BJ (cell line): ENCODE results near the gene GPR157. TPM values are rescaled to one million over a fixed set of nuclear protein-coding genes. Genes with fewer than 3 reads are reported as not detected.

ENCODE experiments used
- CTCF ChIA-PET: fragments of 350-600 bp; formaldehyde crosslinking; extraction: SDS; loops from one replicate; lab custom pipeline; 2021; ENCODE audit warnings: antibody characterized with exemption, inconsistent platforms; lab: Yijun Ruan, JAX
- POLR2A ChIA-PET: fragments of 300-600 bp; sonication (Branson Sonifier 250); formaldehyde crosslinking; extraction: SDS; loops from one replicate; lab custom pipeline; 2021; ENCODE audit warnings: antibody characterized with exemption; lab: Charles Lee
- DNase-seq: peaks from one replicate; pipeline ENCODE4 v3.0.0-alpha.2; 2011; ENCODE audit warnings: low read depth
- H3K27me3 ChIP-seq: 2 replicates; pipeline ENCODE4 v1.6.0; 2011; ENCODE audit warnings: low read length; ENCODE audit not compliant: control insufficient read depth, insufficient read depth
- H3K36me3 ChIP-seq: 2 replicates; pipeline ENCODE4 v1.5.1; 2011; ENCODE audit warnings: low read length; ENCODE audit not compliant: control insufficient read depth, insufficient read depth
- H3K4me3 ChIP-seq: 2 replicates; pipeline ENCODE4 v1.5.1; 2011; ENCODE audit warnings: low read depth, mild to moderate bottlenecking, control low read depth, low read length
- polyA plus RNA-seq: library from polyadenylated mRNA; depleted of rRNA; stranded (reverse); fragments of >200 nt; gene quantifications from 2 replicates; pipeline ENCODE4 v1.2.3, GENCODE V29; 2011
- TF ChIP-seq, protein P1 (sequence below): IDR thresholded peaks from 2 replicates; pipeline ENCODE4 v1.5.1; 2011; ENCODE audit warnings: low read depth, mild to moderate bottlenecking, control low read depth, inconsistent platforms, low read length, moderate library complexity; ENCODE audit not compliant: insufficient read depth

The GPR157 gene
- polyA plus RNA-seq, 1 experiment = 2.5 TPM

DNA sequence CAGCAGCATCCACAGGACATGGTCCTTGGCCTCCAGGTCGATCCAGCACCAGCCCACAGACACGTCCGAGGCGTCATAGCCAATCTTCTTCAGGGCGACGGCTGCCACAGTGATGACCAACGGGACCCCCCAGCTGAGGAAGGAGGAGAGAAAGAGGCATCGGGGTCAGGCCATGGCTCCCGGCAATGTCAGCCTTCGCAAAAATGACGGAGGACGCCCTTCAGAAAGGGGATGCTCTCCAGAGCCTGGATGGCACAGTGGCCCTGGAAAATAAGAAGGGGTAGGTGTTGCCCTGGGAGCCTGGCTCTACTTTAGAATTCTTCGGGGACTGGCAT, 17.6 kb downstream of the GPR157 start:
- no peak overlapping the region for H3K4me3 ChIP-seq
- TF ChIP-seq, protein P1, sequence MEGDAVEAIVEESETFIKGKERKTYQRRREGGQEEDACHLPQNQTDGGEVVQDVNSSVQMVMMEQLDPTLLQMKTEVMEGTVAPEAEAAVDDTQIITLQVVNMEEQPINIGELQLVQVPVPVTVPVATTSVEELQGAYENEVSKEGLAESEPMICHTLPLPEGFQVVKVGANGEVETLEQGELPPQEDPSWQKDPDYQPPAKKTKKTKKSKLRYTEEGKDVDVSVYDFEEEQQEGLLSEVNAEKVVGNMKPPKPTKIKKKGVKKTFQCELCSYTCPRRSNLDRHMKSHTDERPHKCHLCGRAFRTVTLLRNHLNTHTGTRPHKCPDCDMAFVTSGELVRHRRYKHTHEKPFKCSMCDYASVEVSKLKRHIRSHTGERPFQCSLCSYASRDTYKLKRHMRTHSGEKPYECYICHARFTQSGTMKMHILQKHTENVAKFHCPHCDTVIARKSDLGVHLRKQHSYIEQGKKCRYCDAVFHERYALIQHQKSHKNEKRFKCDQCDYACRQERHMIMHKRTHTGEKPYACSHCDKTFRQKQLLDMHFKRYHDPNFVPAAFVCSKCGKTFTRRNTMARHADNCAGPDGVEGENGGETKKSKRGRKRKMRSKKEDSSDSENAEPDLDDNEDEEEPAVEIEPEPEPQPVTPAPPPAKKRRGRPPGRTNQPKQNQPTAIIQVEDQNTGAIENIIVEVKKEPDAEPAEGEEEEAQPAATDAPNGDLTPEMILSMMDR = no peak
- POLR2A ChIA-PET = no interaction called here
- no peaks in the 10 kb centered on the region; the same call in 1 of the 2 replicates for H3K36me3 ChIP-seq
- DNase-seq = no peak
- no peaks in the 10 kb centered on the region for H3K27me3 ChIP-seq
- CTCF ChIA-PET = interaction anchor here (0.7 to 3.9 kb wide), 28 partner anchors 9 to 380 kb away, joined by 3 to 30 read pairs (median 4); partner anchors contain the start of genes GPR157 and H6PD

DNA sequence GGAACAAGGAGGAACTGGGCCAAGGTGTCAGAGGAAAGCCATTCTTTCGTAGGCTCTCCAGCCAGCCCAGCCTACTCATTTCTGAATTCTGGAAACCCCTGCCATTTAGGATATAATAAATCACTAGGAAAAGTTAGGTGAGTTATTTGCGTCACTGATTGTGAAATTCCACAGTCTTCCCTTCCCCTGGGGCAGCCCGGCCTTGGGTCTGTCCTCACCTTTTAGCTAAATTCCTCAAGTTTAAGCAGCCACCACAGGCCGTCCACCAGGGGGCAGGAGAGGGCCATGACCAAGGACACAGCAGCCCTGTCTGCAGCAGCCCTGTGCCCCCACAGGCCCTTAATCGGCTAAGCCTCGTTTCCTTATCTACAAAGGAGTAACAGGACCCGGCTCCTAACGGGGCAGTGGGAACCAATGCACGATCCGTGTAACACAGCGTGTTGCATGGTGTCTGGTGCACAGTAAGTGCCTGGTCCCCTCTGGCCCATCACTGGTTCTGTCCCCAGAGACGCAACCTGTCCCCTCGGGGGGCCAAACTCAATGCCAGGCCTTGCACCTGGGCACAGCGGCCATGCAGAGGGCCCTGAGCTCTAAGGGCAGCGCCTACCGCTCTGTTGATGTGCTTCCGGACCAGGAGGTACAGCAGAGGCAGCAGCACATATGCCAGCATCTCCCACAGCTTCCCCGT, 18.1 kb downstream of the GPR157 start:
- POLR2A ChIA-PET = no interaction called here
- no peak overlapping the region for H3K4me3 ChIP-seq
- no peaks in the 10 kb centered on the region for H3K27me3 ChIP-seq
- TF ChIP-seq, protein P1 = peak; percentile 94
- no peaks in the 10 kb centered on the region; the same call in 1 of the 2 replicates for H3K36me3 ChIP-seq
- CTCF ChIA-PET = interaction anchor here (0.6 to 3.9 kb wide), 42 partner anchors 9 to 470 kb away, joined by 3 to 30 read pairs (median 4); partner anchors contain the start of genes GPR157 and H6PD
- no peak for DNase-seq

DNA sequence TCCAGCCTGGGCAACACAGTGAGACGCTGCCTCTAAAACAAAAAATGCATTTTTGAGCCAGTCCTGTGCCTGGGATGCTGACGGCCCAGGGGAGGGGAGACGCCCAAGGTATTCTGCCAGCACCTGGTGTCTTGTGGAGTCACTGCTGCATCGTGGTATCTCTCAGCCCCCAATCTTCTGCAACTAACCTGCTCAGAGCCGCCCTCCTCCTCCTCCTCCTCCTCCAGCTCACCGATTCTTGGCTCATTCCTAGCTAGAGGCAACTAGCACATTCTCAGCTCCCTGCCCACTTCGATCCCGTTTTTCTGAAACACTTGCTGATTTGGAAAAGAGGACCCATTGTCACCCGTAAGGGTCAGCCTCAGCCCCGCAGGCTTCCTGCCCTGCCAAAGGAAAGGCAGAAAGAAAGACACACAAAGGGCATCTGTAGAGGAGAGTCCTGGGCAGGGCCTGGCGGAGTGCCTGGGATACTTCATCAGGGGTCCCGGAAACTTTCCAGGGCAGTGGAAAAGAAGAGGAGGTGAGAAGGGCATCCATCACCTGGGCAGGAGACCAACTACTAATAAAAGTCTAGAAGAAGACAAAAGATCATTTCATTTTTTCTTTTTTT, 20.7 kb downstream of the GPR157 start:
- ChIA-PET CTCF (interaction anchor here (1.3 to 2.2 kb wide), 4 partner anchors 88 to 383 kb away, joined by 4 to 13 read pairs (median 6); no protein-coding TSS in a partner anchor), POLR2A (no interaction called here)
- Histone ChIP-seq H3K4me3 (no peak overlapping the region), H3K27me3 (no peaks in the 10 kb centered on the region), H3K36me3 (peaks cover 10% of the 10 kb centered on the region)
- DNase-seq = no peak
- TF ChIP-seq, protein P1 = no peak

DNA sequence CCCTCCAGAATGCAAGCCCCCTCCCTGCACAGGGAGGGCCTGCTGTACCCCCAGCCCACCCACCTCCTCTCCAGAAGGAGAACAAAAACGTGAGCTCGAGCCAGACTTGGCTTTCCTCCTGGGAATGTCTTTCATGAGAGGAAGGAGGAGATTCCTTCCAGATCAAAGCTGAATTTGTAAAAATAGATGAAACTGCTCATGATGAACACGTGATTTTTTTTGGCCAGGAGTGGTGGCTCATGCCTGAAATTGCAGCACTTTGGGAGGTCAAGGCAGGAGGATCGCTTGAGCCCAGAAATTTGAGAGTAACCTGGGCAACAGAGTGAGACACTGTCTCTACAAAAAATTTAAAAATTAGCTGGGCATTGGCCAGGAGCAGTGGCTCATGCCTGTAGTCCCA, 21.8 kb downstream of the GPR157 start:
- POLR2A ChIA-PET = no interaction called here
- no peaks in the 10 kb centered on the region for H3K27me3 ChIP-seq
- no peak for DNase-seq
- CTCF ChIA-PET = interaction anchor here (0.8 to 2.2 kb wide), 7 partner anchors 89 to 384 kb away, joined by 3 to 13 read pairs (median 5); no protein-coding TSS in a partner anchor
- TF ChIP-seq, protein P1 = no peak
- H3K4me3 ChIP-seq = no peak overlapping the region
- H3K36me3 ChIP-seq = peaks cover 10% of the 10 kb centered on the region

DNA sequence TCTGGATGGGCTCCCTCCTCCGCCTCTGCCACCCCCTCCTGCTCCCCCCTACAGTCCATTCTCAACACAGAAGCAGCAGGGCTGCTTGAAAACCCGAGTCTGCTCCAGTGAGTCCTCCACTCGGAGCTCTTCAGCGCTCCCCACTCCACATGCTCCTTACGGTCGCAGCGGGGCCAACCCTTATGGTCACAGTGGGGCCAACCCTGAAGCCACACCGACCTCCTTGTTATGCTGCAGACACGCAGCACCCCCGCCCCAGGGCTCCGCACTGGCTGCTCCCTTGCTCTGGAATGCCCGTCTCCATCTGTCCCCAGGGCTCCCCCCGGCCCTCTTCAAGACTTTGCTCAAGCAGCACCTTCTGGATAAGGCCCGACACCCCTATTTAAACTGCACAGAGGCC, 22.6 kb downstream of the GPR157 start:
- DNase-seq = no peak
- no peaks in the 10 kb centered on the region for H3K27me3 ChIP-seq
- no peak overlapping the region for H3K4me3 ChIP-seq
- ChIA-PET POLR2A (no interaction called here), CTCF (interaction anchor here (0.6 to 7.3 kb wide), 8 partner anchors 90 to 386 kb away, joined by 3 to 124 read pairs (median 6); no protein-coding TSS in a partner anchor)
- TF ChIP-seq, protein P1 = no peak
- H3K36me3 ChIP-seq = peaks cover 10% of the 10 kb centered on the region
